Smooth muscle cell of trachea (primary cell): Measurements from ENCODE around the gene PNPO. TPM values are rescaled to one million over a fixed set of nuclear protein-coding genes. Genes with fewer than 3 reads are reported as not detected.

Experiments
- total RNA-seq: library from RNA; depleted of rRNA; stranded (reverse); fragments of >200 nt; gene quantifications from 2 replicates; pipeline ENCODE4 v1.2.1, GENCODE V29; 2014

PNPO gene
- total RNA-seq: 41.5 and 45.8 TPM in 2 replicates

DNA sequence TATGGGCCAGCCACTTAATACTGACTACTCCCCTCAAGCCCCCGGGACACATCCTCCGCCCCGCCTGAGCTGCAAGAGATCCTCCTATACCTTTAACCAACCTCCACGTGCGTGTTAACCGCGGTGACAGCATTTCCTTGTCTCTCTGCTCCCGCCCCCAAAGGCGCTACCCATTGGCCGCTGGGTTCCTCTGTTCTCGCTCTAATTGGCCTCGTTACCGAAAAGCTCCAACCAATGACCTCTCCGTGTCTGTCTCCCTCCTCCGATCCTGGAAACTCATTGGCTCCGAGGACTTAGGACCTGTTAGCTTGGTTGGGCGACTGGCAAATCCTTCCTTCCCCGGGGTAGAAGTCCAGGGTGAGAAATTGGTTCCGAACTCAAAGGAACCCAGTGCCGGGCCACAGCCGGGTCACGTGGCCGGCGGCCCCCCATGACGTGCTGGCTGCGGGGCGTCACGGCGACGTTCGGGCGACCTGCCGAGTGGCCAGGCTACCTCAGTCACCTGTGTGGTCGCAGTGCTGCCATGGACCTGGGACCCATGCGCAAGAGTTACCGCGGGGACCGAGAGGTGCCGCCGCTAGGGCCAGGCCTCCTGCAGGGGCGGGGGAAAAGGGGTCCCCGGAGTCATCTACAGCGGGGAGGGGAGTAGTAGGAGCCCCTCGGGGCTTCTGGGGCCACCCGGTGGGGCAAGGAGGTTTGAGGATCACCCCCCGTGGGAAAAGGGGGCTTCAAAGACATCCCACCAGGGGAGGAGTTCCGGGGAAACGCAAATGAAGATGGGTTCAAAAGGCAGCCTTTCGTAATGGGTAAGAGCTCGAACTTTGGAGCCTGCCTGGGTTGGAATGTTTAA is at the start of gene PNPO:
TSS of gene PNPO (plus strand) at position 326 of the 850 bp plus-strand sequence. CDS start at position 431, 105 bp downstream.

DNA sequence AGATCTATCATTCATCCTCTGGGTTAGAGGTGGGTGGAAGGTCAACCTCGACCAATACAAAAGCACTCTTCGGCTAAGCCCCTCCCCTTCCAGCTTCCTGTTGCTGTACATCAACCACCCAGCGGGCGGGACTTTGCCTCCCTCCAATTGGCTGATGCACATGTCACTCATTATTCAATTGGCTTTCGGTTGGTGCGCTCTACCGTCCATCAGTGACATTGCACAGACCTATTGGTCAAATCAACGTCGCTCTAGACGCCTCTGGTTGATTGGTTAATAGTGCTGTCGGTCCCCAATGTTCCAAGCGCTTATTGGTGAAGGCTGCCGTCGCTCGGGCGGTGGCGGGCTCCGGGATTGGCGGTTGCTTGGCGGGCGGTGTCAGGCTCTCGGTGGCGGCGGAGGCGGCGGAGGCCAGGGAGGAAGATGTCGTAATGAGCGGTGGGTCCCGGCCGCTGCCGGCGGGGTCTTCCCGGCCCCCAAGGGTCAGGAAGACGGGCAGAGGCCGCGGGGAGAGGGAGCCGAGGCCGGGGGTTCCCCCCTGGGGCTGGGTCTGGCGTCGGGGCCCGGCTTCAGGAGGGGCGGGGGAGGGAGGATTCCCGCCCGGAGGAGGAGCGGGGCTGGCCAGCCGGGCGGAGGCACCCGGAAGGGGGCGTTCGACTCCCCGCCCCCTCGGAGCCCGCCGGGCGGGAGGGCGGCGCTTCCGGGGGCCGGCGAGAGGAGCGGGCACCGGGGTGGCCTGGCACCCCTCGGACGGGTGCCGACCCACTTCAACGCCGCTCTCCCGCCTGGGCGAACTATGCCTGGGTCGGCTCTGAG is 45.3 kb upstream of the PNPO start, which contains the start of gene SP2:
TSS of gene SP2 (plus strand) at position 381 of the 816 bp plus-strand sequence. CDS start at position 432, 51 bp downstream.

DNA sequence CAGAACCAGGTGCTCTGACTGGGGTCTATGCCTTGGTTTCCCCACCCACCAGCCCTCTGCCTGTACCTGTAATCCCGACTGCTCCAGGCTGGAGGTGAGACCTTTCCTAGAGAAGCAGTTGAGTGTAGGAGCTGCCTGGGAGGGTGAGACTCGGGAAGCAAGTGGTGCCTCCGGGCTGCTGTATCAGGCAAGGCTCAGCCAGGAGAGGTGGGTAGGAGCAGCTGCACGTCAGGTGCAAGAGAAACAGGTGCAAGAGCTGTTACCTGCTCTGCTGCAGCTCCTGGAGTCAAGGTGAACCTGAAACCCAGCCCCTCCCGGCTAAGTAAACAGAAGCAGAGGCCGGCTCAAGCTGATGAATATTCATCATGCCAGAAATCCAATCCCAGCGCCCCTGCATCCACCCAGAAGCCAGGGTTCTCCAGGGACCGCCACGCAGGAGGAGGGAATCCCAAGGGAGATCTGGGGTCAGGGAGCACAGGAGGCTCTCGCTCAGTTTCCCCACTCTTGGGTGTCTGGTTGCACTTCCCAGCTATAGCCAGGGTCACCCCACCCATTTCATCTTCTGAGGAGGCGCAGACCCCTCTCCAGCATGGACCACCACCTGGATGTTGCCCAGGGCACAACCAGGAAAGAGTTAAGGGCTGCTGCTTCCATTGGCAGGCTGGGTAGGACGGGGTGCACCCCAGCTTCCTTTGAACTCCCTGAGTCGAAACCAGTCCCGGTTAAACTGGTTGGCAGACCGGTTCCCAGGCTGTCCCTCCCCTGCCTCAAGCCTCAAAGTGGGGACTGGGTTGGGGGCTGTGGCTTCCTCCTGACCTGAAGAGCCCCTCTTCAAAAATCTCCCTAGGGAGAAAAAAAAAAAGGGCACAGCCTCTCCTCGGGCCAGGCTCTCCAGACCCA is 16.5 kb downstream of the PNPO start, which contains the start of gene PRR15L:
TSS of gene PRR15L (minus strand) at position 293 of the 900 bp plus-strand sequence. CDS start 4,649 bp downstream, outside the sequence.

GRCh38 chr17:47970725-47971499 is 29.5 kb downstream of the PNPO start, which contains the start of gene CDK5RAP3:
Gene CDK5RAP3, plus strand, starts transcription at chr17:47971113. Its CDS starts 34 bp downstream, at chr17:47971147.

Other genes starting within 250 kb of the PNPO start
- 9.6 and 17.7 TPM in 2 replicates for gene TBKBP1, start 247.4 kb upstream of the PNPO start, total RNA-seq
- gene TBX21, start 208.3 kb upstream of the PNPO start, total RNA-seq: 0.15 TPM in 1 of 2 replicates, not detected in the other
- 7.6 and 13.2 TPM in 2 replicates for gene OSBPL7, start 119.8 kb upstream of the PNPO start, total RNA-seq
- gene MRPL10, start 110.0 kb upstream of the PNPO start, total RNA-seq: 17.6 and 42.0 TPM in 2 replicates
- under 0.01 and 0.15 TPM in 2 replicates for gene LRRC46, start 109.9 kb upstream of the PNPO start, total RNA-seq
- gene SCRN2, start 100.3 kb upstream of the PNPO start, total RNA-seq: 51.9 and 53.8 TPM in 2 replicates
- under 0.01 and 0.17 TPM in 2 replicates for gene SP6, start 90.4 kb upstream of the PNPO start, total RNA-seq
- 1.6 and 1.8 TPM in 2 replicates for gene SP2, start 45.3 kb upstream of the PNPO start, total RNA-seq
- gene PRR15L, start 16.3 kb downstream of the PNPO start, total RNA-seq: not detected in 2 replicates
- gene CDK5RAP3, start 29.5 kb downstream of the PNPO start, total RNA-seq: 108 and 111 TPM in 2 replicates
- gene COPZ2, start 96.2 kb downstream of the PNPO start, total RNA-seq: 56.3 and 61.9 TPM in 2 replicates
- 106 and 166 TPM in 2 replicates for gene NFE2L1, start 106.8 kb downstream of the PNPO start, total RNA-seq
- gene CBX1, start 159.9 kb downstream of the PNPO start, total RNA-seq: 39.0 and 62.1 TPM in 2 replicates
- gene SNX11, start 166.2 kb downstream of the PNPO start, total RNA-seq: 10.3 and 14.2 TPM in 2 replicates